ENCODE results near the gene TMC8. TPM values are rescaled to one million over a fixed set of nuclear protein-coding genes. Genes with fewer than 3 reads are reported as not detected.

Gene TMC8
- total RNA-seq, 1 experiment from 2014 or later: 0.32 TPM

DNA sequence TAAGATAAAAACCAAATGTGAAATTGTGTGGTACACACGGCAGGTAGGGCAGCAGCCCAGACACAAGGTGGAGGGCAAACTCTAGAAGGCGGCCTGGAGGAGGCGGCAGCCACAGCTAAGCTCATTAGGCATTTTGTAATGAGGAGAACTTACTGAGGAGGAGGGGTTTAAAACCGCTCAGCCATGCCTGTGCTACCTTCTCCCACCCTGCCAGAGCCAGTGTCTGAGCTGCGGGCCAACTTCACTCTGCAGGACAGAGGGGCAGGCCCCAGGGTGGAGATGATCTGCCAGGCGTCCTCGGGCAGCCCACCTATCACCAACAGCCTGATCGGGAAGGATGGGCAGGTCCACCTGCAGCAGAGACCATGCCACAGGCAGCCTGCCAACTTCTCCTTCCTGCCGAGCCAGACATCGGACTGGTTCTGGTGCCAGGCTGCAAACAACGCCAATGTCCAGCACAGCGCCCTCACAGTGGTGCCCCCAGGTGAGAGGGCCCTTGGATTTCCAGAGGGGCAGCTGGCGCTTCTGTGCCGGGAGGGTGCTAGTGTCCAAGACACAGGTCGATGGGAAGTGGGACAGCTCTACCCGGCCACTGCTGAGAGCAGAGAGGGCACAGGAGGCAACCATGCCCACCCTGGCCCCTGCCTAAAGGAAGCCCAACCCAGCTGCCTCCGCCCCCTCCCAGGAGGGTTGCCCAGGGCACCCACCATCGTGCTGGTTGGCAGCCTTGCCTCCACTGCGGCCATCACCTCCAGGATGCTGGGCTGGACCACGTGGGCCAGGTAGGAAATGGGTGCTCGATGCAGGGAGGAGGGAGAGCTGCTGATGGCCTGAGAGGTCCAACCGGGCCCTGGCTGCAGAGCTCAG lies 33.5 kb downstream of the TMC8 start:
- CTCF ChIA-PET: no interaction called here
- intact Hi-C loops (cut with micrococcal nuclease; ENCODE audit: unreplicated experiment): no loop called here
- TF ChIP-seq, protein P1, sequence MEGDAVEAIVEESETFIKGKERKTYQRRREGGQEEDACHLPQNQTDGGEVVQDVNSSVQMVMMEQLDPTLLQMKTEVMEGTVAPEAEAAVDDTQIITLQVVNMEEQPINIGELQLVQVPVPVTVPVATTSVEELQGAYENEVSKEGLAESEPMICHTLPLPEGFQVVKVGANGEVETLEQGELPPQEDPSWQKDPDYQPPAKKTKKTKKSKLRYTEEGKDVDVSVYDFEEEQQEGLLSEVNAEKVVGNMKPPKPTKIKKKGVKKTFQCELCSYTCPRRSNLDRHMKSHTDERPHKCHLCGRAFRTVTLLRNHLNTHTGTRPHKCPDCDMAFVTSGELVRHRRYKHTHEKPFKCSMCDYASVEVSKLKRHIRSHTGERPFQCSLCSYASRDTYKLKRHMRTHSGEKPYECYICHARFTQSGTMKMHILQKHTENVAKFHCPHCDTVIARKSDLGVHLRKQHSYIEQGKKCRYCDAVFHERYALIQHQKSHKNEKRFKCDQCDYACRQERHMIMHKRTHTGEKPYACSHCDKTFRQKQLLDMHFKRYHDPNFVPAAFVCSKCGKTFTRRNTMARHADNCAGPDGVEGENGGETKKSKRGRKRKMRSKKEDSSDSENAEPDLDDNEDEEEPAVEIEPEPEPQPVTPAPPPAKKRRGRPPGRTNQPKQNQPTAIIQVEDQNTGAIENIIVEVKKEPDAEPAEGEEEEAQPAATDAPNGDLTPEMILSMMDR (conservative IDR thresholded peaks at IDR 0.05; ENCODE audit: low read depth, low read length): no peak
- TF ChIP-seq EZH2 (IDR thresholded peaks at IDR 0.05; ENCODE audit: borderline replicate concordance, low read depth, low read length, poor library complexity, severe bottlenecking): no peak
- Histone ChIP-seq H3K36me3 (ENCODE audit: insufficient read depth, low read length, poor library complexity, severe bottlenecking) (no peaks in the 10 kb centered on the region), H3K4me1 (ENCODE audit: insufficient read depth, low read length, poor library complexity, severe bottlenecking) (peaks cover 3% of the 10 kb centered on the region), H3K9me3 (ENCODE audit: low read depth, low read length, poor library complexity, severe bottlenecking) (no peaks in the 10 kb centered on the region), H3K27ac (ENCODE audit: low read depth, low read length, poor library complexity, severe bottlenecking) (no peak overlapping the region), H3K4me3 (ENCODE audit: low read depth, low read length, poor library complexity, severe bottlenecking) (no peak overlapping the region), H3K27me3 (replicated peaks; ENCODE audit: insufficient read depth, low read depth, low read length, poor library complexity) (no peaks in the 10 kb centered on the region)
- BruUV-seq (replicated peaks): no TSS peak
- POLR2A ChIA-PET (ENCODE audit: low non-redundant PET): no interaction called here
- DNase-seq (ENCODE audit: low spot score): no peak

DNA sequence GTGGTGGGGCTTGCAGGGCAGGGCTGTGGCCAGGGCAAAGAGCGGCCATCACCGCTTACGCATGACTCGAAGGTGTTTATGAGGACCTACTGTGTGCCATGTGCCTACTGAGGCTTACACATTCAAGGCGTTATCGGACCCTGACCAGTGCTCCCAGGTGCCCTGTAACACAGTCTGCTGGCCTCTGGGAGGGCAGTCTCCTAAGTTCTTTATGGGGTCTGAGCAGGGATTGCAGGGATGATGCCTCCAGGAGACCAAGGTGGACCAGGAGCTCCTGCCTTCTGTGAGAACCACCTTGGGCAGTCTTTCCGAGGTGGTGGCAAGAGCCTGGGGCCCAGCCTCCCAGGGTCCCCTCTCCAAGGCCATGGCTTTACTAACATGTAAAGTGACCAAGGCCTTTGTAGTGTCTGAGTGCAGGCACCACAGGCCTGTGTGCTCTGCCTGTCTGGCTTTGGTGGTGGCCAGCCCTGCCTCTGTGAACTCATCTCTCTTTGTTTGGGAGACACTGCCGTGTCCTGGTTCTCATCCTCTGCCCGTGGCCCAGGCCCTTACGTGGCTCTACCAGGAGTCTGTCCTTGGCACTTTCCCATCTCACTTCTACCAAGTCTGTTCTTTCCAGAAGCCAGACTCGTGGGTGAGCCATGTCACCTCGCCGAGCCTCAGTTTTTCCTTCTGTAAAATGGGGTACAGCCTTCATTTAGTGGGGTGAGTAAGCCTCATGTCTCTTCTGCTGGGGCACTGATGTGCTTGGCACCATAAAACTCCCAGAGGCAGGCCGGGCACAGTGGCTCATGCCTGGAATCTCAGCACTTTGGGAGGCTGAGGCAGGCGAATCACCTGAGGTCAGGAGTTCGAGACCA lies 34.4 kb downstream of the TMC8 start:
- Histone ChIP-seq H3K27me3 (replicated peaks; ENCODE audit: insufficient read depth, low read depth, low read length, poor library complexity) (no peaks in the 10 kb centered on the region), H3K27ac (ENCODE audit: low read depth, low read length, poor library complexity, severe bottlenecking) (no peak overlapping the region), H3K4me1 (ENCODE audit: insufficient read depth, low read length, poor library complexity, severe bottlenecking) (peaks cover 3% of the 10 kb centered on the region), H3K4me3 (ENCODE audit: low read depth, low read length, poor library complexity, severe bottlenecking) (no peak overlapping the region), H3K9me3 (ENCODE audit: low read depth, low read length, poor library complexity, severe bottlenecking) (no peaks in the 10 kb centered on the region), H3K36me3 (ENCODE audit: insufficient read depth, low read length, poor library complexity, severe bottlenecking) (no peaks in the 10 kb centered on the region)
- ChIA-PET CTCF (no interaction called here), POLR2A (ENCODE audit: low non-redundant PET) (no interaction called here)
- DNase-seq (ENCODE audit: low spot score): no peak
- intact Hi-C loops (cut with micrococcal nuclease; ENCODE audit: unreplicated experiment): loop anchor here (5.0 kb wide), 1 partner anchor 38 kb away; the partner anchor contains the start of gene TMC6
- BruUV-seq (replicated peaks): no TSS peak
- TF ChIP-seq EZH2 (IDR thresholded peaks at IDR 0.05; ENCODE audit: borderline replicate concordance, low read depth, low read length, poor library complexity, severe bottlenecking): no peak
- TF ChIP-seq, protein P1 (conservative IDR thresholded peaks at IDR 0.05; ENCODE audit: low read depth, low read length): no peak

- no TSS peak for BruUV-seq (replicated peaks)
- Histone ChIP-seq H3K36me3 (ENCODE audit: insufficient read depth, low read length, poor library complexity, severe bottlenecking) (no peaks in the 10 kb centered on the region), H3K27ac (ENCODE audit: low read depth, low read length, poor library complexity, severe bottlenecking) (no peak overlapping the region), H3K27me3 (replicated peaks; ENCODE audit: insufficient read depth, low read depth, low read length, poor library complexity) (no peaks in the 10 kb centered on the region), H3K4me1 (ENCODE audit: insufficient read depth, low read length, poor library complexity, severe bottlenecking) (peaks cover 3% of the 10 kb centered on the region), H3K9me3 (ENCODE audit: low read depth, low read length, poor library complexity, severe bottlenecking) (no peaks in the 10 kb centered on the region), H3K4me3 (ENCODE audit: low read depth, low read length, poor library complexity, severe bottlenecking) (no peak overlapping the region)
- TF ChIP-seq, protein P1 (conservative IDR thresholded peaks at IDR 0.05; ENCODE audit: low read depth, low read length): no peak
- no peak for TF ChIP-seq EZH2 (IDR thresholded peaks at IDR 0.05; ENCODE audit: borderline replicate concordance, low read depth, low read length, poor library complexity, severe bottlenecking)
- CTCF ChIA-PET: interaction anchor here (0.7 kb wide), 1 partner anchor 1106 kb away, joined by 4 read pairs; no protein-coding TSS in a partner anchor
- POLR2A ChIA-PET (ENCODE audit: low non-redundant PET): interaction anchor here (0.7 kb wide), 1 partner anchor 47 kb away, joined by 7 read pairs; no protein-coding TSS in a partner anchor
- no peak for DNase-seq (ENCODE audit: low spot score)
- intact Hi-C loops (cut with micrococcal nuclease; ENCODE audit: unreplicated experiment): loop anchor here (5.0 kb wide), 1 partner anchor 39 kb away; the partner anchor contains the start of gene TMC6
These were observed 35.8 kb downstream of the TMC8 start for GRCh38 chr17:78166416-78166815.
